WTC11 (cell line): ENCODE data around the gene NES. TPM values are rescaled to one million over a fixed set of nuclear protein-coding genes. Genes with fewer than 3 reads are reported as not detected.

Experiments used
- ATAC-seq: fragments of 200-7000 bp; cut with Tn5 transposase; 2 replicates; pipeline ENCODE4 v1.10.0; 2021; ENCODE audit warnings: mild to moderate bottlenecking, moderate library complexity
- CTCF ChIA-PET: fragments of 300-600 bp; sonication (Branson Sonifier 250); formaldehyde crosslinking; loops from one replicate; lab custom pipeline; 2021; ENCODE audit warnings: antibody characterized with exemption; lab: Charles Lee
- POLR2A ChIA-PET: fragments of 350-600 bp; sonication (Branson Sonifier 250); formaldehyde crosslinking; loops from one replicate; lab custom pipeline; 2021; ENCODE audit warnings: antibody characterized with exemption; lab: Charles Lee
- DNase-seq: peaks from one replicate; pipeline ENCODE4 v3.0.0; 2021; ENCODE audit warnings: low spot score
- H3K27ac Mint-ChIP-seq: 2 replicates; pipeline ENCODE4 v1.8.0; 2021; ENCODE audit warnings: mixed read lengths
- H3K27me3 Mint-ChIP-seq: 2 replicates; pipeline ENCODE4 v1.8.0; 2021; ENCODE audit warnings: low read depth, mild to moderate bottlenecking, moderate library complexity, mixed read lengths
- H3K36me3 Mint-ChIP-seq: 2 replicates; pipeline ENCODE4 v1.8.0; 2021; ENCODE audit warnings: mixed read lengths
- H3K4me1 Mint-ChIP-seq: 2 replicates; pipeline ENCODE4 v1.8.0; 2022; ENCODE audit warnings: mixed read lengths
- H3K4me3 Mint-ChIP-seq: 2 replicates; pipeline ENCODE4 v1.8.0; 2021; ENCODE audit warnings: mild to moderate bottlenecking, moderate library complexity, mixed read lengths
- H3K9me3 Mint-ChIP-seq: 2 replicates; pipeline ENCODE4 v1.8.0; 2021; ENCODE audit warnings: mixed read lengths
- ARID4B ChIP-seq: sonication (generic); formaldehyde crosslinking; IDR thresholded peaks from 2 replicates; pipeline ENCODE4 v1.8.0; 2023; ENCODE audit warnings: missing genetic modification reagents, mild to moderate bottlenecking, borderline replicate concordance
- E2F1 ChIP-seq: sonication (generic); formaldehyde crosslinking; IDR thresholded peaks from 2 replicates; pipeline ENCODE4 v1.8.0; 2022; ENCODE audit warnings: mild to moderate bottlenecking, missing genetic modification reagents
- ETV6 ChIP-seq: sonication (generic); formaldehyde crosslinking; IDR thresholded peaks from 2 replicates; pipeline ENCODE4 v1.8.1; 2022; ENCODE audit warnings: mild to moderate bottlenecking, missing genetic modification reagents
- FOXP4 ChIP-seq: sonication (generic); formaldehyde crosslinking; IDR thresholded peaks from 2 replicates; pipeline ENCODE4 v1.8.0; 2022; ENCODE audit warnings: mild to moderate bottlenecking, missing genetic modification reagents
- JAZF1 ChIP-seq: fragments of 250-450 bp; sonication (Bioruptor Pico); IDR thresholded peaks from 2 replicates; pipeline ENCODE4 v1.9.0; 2021; ENCODE audit warnings: moderate library complexity, mild to moderate bottlenecking, inconsistent platforms
- MLX ChIP-seq: sonication (generic); formaldehyde crosslinking; IDR thresholded peaks from 2 replicates; pipeline ENCODE4 v1.8.1; 2023; ENCODE audit warnings: mild to moderate bottlenecking, missing genetic modification reagents, moderate library complexity
- PRRX2 ChIP-seq: fragments of 250-450 bp; sonication (Bioruptor Pico); IDR thresholded peaks from 2 replicates; pipeline ENCODE4 v1.8.0; 2021; ENCODE audit warnings: mild to moderate bottlenecking
- SMAD4 ChIP-seq: sonication (generic); formaldehyde crosslinking; IDR thresholded peaks from 2 replicates; pipeline ENCODE4 v1.8.0; 2022; ENCODE audit warnings: mild to moderate bottlenecking, missing genetic modification reagents
- SP1 ChIP-seq: sonication (generic); formaldehyde crosslinking; conservative IDR thresholded peaks from 2 replicates; pipeline ENCODE4 v1.8.1; 2022; ENCODE audit warnings: missing genetic modification reagents
- STAT6 ChIP-seq: sonication (generic); formaldehyde crosslinking; conservative IDR thresholded peaks from 2 replicates; pipeline ENCODE4 v1.8.1; 2023; ENCODE audit warnings: mild to moderate bottlenecking, low read depth, missing genetic modification reagents, moderate library complexity
- USF1 ChIP-seq: sonication (generic); formaldehyde crosslinking; IDR thresholded peaks from 2 replicates; pipeline ENCODE4 v1.8.0; 2022; ENCODE audit warnings: mild to moderate bottlenecking, missing genetic modification reagents
- total RNA-seq: library from RNA; stranded (reverse); gene quantifications from 3 replicates; pipeline ENCODE4 v1.2.3, GENCODE V29; 2021

NES gene
- total RNA-seq, 1 experiment from 2014 or later = 127 TPM

- CTCF ChIA-PET = interaction anchor here (1.8 to 25.2 kb wide), 3 partner anchors 15 to 56 kb away, joined by 5 to 1553 read pairs (median 360); partner anchors contain the start of genes ISG20L2 and METTL25B
- H3K4me3 Mint-ChIP-seq = no peak overlapping the region
- POLR2A ChIA-PET = no interaction called here
- TF ChIP-seq USF1 (CRISPR knock-in tag) (no peak), JAZF1 (CRISPR knock-in tag) (no peak), ETV6 (CRISPR knock-in tag) (no peak), FOXP4 (CRISPR knock-in tag) (no peak), SMAD4 (CRISPR knock-in tag) (no peak), ARID4B (CRISPR knock-in tag) (no peak), SP1 (CRISPR knock-in tag) (no peak), STAT6 (no peak), PRRX2 (CRISPR knock-in tag) (no peak), MLX (CRISPR knock-in tag) (no peak), E2F1 (CRISPR knock-in tag) (no peak)
- no peak for ATAC-seq
- H3K27me3 Mint-ChIP-seq = no peaks in the 10 kb centered on the region; the same call in 1 of the 2 replicates
- no peak for DNase-seq
- H3K36me3 Mint-ChIP-seq = peaks cover 4% of the 10 kb centered on the region
- H3K4me1 Mint-ChIP-seq = peaks cover 55% of the 10 kb centered on the region
- no peaks in the 10 kb centered on the region for H3K9me3 Mint-ChIP-seq
- no peak overlapping the region for H3K27ac Mint-ChIP-seq
Observed at GRCh38 chr1:156712626-156713025, 35.4 kb upstream of the NES start.
